SU-DHL-6 (cell line): ENCODE data around the gene CDH22.

ENCODE experiments used
- H2AFZ ChIP-seq: fragments of 200-600 bp; sonication (generic); 2 replicates; pipeline ENCODE4 v1.6.1; 2014; ENCODE audit warnings: low read depth, mild to moderate bottlenecking, moderate library complexity, mixed read lengths, antibody characterized with exemption, low read length; ENCODE audit not compliant: severe bottlenecking
- H3F3A ChIP-seq: fragments of 200-600 bp; shearing (Covaris generic); 2 replicates; pipeline ENCODE4 v1.6.0; 2016; ENCODE audit warnings: antibody characterized with exemption, mild to moderate bottlenecking; ENCODE audit not compliant: insufficient read depth
- H3K27ac ChIP-seq: fragments of 200-600 bp; sonication (generic); 2 replicates; pipeline ENCODE4 v1.5.1; 2016; ENCODE audit warnings: low read depth, mild to moderate bottlenecking, low read length, moderate library complexity, mixed read lengths
- H3K27me3 ChIP-seq: fragments of 200-600 bp; sonication (generic), shearing (Covaris generic); 2 replicates; pipeline ENCODE4 v1.6.0; 2014; ENCODE audit warnings: mild to moderate bottlenecking, low read length
- H3K36me3 ChIP-seq: fragments of 200-600 bp; sonication (generic); 2 replicates; pipeline ENCODE4 v1.6.1; 2014; ENCODE audit warnings: mild to moderate bottlenecking, low read length, mixed read lengths
- H3K4me2 ChIP-seq: fragments of 300-600, 200-600 bp; shearing (Covaris generic), sonication (generic); 2 replicates; pipeline ENCODE4 v1.6.0; 2014; ENCODE audit warnings: low read length, low read depth, mild to moderate bottlenecking; ENCODE audit not compliant: poor library complexity, severe bottlenecking
- H3K4me3 ChIP-seq: fragments of 200-600 bp; sonication (generic); 2 replicates; pipeline ENCODE4 v1.5.1; 2014; ENCODE audit warnings: antibody characterized with exemption, low read length, mild to moderate bottlenecking, mixed read lengths; ENCODE audit not compliant: insufficient read depth, poor library complexity, severe bottlenecking
- H3K79me2 ChIP-seq: fragments of 200-600 bp; sonication (generic); 2 replicates; pipeline ENCODE4 v1.6.1; 2014; ENCODE audit warnings: mild to moderate bottlenecking, low read length, moderate library complexity; ENCODE audit not compliant: insufficient read depth
- H3K9ac ChIP-seq: fragments of 200-600 bp; sonication (generic); 2 replicates; pipeline ENCODE4 v1.7.0; 2014; ENCODE audit warnings: mild to moderate bottlenecking, low read length
- H3K9me2 ChIP-seq: fragments of 200-600 bp; sonication (generic); replicated peaks from 2 replicates; pipeline ENCODE4 v1.6.1; 2014; ENCODE audit warnings: low read length; ENCODE audit not compliant: insufficient read depth
- H3K9me3 ChIP-seq: fragments of 200-600 bp; sonication (generic); 2 replicates; pipeline ENCODE4 v1.6.1; 2014; ENCODE audit warnings: low read length, mixed read lengths; ENCODE audit not compliant: insufficient read depth
- H4K20me1 ChIP-seq: fragments of 200-600 bp; sonication (generic); 2 replicates; pipeline ENCODE4 v1.6.1; 2014; ENCODE audit warnings: low read depth, mild to moderate bottlenecking, antibody characterized with exemption, low read length, moderate library complexity, mixed read lengths
- CTCF ChIP-seq: fragments of 200-600 bp; sonication (generic); IDR thresholded peaks from one replicate; pipeline ENCODE4 v1.5.1; 2017; ENCODE audit warnings: antibody characterized with exemption, mild to moderate bottlenecking, low read length, moderate library complexity; ENCODE audit not compliant: insufficient read depth, poor library complexity, severe bottlenecking
- EZH2phosphoT487 ChIP-seq: fragments of 200-600 bp; sonication (generic), shearing (Covaris generic); conservative IDR thresholded peaks from 2 replicates; pipeline ENCODE4 v1.6.1; 2018; ENCODE audit warnings: mild to moderate bottlenecking, antibody characterized with exemption, low read length, moderate library complexity, mixed read lengths

CDH22 gene

GRCh38 chr20:46191611-46192010, 116.7 kb downstream of the CDH22 start:
- no peaks in the 10 kb centered on the region for H3K9me2 ChIP-seq
- no peak overlapping the region for H3K9ac ChIP-seq
- H2AFZ ChIP-seq, result no peak overlapping the region
- H3K79me2 ChIP-seq, result no peaks in the 10 kb centered on the region
- H3F3A ChIP-seq, result no peaks in the 10 kb centered on the region
- H3K27me3 ChIP-seq, result no peaks in the 10 kb centered on the region
- H3K27ac ChIP-seq, result no peak overlapping the region
- no peak overlapping the region for H3K4me3 ChIP-seq
- H3K9me3 ChIP-seq, result no peaks in the 10 kb centered on the region
- TF ChIP-seq CTCF, result no peak
- no peak for TF ChIP-seq EZH2phosphoT487
- H3K36me3 ChIP-seq, result no peaks in the 10 kb centered on the region
- no peaks in the 10 kb centered on the region for H4K20me1 ChIP-seq
- no peak overlapping the region for H3K4me2 ChIP-seq

GRCh38 chr20:46191168-46191540, 117.1 kb downstream of the CDH22 start:
- H3K36me3 ChIP-seq, result no peaks in the 10 kb centered on the region
- H3K9ac ChIP-seq, result no peak overlapping the region
- no peaks in the 10 kb centered on the region for H3K27me3 ChIP-seq
- no peaks in the 10 kb centered on the region for H4K20me1 ChIP-seq
- H3K27ac ChIP-seq, result no peak overlapping the region
- H3K9me3 ChIP-seq, result no peaks in the 10 kb centered on the region
- no peaks in the 10 kb centered on the region for H3K79me2 ChIP-seq
- no peaks in the 10 kb centered on the region for H3F3A ChIP-seq
- no peak overlapping the region for H3K4me3 ChIP-seq
- TF ChIP-seq CTCF (no peak), EZH2phosphoT487 (no peak)
- H2AFZ ChIP-seq, result no peak overlapping the region
- no peak overlapping the region for H3K4me2 ChIP-seq
- H3K9me2 ChIP-seq, result no peaks in the 10 kb centered on the region

GRCh38 chr20:46190478-46191167, 117.7 kb downstream of the CDH22 start:
- Histone ChIP-seq H3K4me3 (no peak overlapping the region), H3K4me2 (no peak overlapping the region), H3K9ac (no peak overlapping the region), H3F3A (no peaks in the 10 kb centered on the region), H3K36me3 (no peaks in the 10 kb centered on the region), H3K27me3 (no peaks in the 10 kb centered on the region), H4K20me1 (no peaks in the 10 kb centered on the region), H3K9me2 (no peaks in the 10 kb centered on the region), H3K9me3 (no peaks in the 10 kb centered on the region), H2AFZ (no peak overlapping the region), H3K27ac (no peak overlapping the region), H3K79me2 (no peaks in the 10 kb centered on the region)
- TF ChIP-seq EZH2phosphoT487, result no peak
- no peak for TF ChIP-seq CTCF
